Kidney epithelial cell (primary cell): ENCODE data around the gene MEIS3. TPM values are rescaled to one million over a fixed set of nuclear protein-coding genes. Genes with fewer than 3 reads are reported as not detected.

Source experiments
- DNase-seq: peaks from one replicate; pipeline ENCODE4 v3.0.0-alpha.2; 2010; ENCODE audit warnings: low read depth
- H3K27me3 ChIP-seq: 2 replicates; pipeline ENCODE4 v1.6.0; 2011; ENCODE audit warnings: low read length; ENCODE audit not compliant: control insufficient read depth, insufficient read depth
- H3K36me3 ChIP-seq: 2 replicates; pipeline ENCODE4 v1.5.1; 2011; ENCODE audit warnings: low read length; ENCODE audit not compliant: control insufficient read depth, insufficient read depth
- H3K4me3 ChIP-seq: 2 replicates; pipeline ENCODE4 v1.5.1; 2011; ENCODE audit warnings: low read depth, mild to moderate bottlenecking, control low read depth, low read length
- total RNA-seq: library from RNA; depleted of rRNA; stranded (reverse); fragments of >200 nt; gene quantifications from 2 replicates; pipeline ENCODE4 v1.2.3, GENCODE V29; 2015
- TF ChIP-seq, protein P1 (sequence below): IDR thresholded peaks from 2 replicates; pipeline ENCODE4 v1.5.1; 2011; ENCODE audit warnings: mild to moderate bottlenecking, moderate library complexity, low read length, control low read depth, inconsistent platforms; ENCODE audit not compliant: insufficient read depth, poor library complexity, severe bottlenecking

MEIS3 gene
- total RNA-seq, 1 donor from 2014 or later, result 2.3 TPM

DNA sequence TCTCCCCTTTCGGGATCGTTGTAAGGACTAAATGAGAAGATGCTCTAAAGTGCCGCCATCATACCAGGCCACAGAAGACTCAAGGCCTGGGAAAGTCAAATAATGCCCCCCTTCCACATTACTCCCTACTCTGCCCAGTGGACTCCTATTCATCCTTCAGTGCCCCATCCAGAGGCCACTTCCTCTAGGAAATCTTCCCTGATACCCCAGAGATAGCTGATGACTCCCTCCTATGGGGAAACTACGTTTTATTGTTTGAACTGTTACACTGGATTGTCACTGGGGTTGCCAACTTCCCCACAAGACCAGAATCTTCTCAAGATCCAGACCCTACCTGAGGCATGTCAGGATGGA lies 14.2 kb downstream of the MEIS3 start:
- TF ChIP-seq, protein P1, sequence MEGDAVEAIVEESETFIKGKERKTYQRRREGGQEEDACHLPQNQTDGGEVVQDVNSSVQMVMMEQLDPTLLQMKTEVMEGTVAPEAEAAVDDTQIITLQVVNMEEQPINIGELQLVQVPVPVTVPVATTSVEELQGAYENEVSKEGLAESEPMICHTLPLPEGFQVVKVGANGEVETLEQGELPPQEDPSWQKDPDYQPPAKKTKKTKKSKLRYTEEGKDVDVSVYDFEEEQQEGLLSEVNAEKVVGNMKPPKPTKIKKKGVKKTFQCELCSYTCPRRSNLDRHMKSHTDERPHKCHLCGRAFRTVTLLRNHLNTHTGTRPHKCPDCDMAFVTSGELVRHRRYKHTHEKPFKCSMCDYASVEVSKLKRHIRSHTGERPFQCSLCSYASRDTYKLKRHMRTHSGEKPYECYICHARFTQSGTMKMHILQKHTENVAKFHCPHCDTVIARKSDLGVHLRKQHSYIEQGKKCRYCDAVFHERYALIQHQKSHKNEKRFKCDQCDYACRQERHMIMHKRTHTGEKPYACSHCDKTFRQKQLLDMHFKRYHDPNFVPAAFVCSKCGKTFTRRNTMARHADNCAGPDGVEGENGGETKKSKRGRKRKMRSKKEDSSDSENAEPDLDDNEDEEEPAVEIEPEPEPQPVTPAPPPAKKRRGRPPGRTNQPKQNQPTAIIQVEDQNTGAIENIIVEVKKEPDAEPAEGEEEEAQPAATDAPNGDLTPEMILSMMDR, result no peak
- DNase-seq, result no peak
- peaks cover 33% of the 10 kb centered on the region for H3K27me3 ChIP-seq
- H3K36me3 ChIP-seq, result no peaks in the 10 kb centered on the region
- no peak overlapping the region for H3K4me3 ChIP-seq

DNA sequence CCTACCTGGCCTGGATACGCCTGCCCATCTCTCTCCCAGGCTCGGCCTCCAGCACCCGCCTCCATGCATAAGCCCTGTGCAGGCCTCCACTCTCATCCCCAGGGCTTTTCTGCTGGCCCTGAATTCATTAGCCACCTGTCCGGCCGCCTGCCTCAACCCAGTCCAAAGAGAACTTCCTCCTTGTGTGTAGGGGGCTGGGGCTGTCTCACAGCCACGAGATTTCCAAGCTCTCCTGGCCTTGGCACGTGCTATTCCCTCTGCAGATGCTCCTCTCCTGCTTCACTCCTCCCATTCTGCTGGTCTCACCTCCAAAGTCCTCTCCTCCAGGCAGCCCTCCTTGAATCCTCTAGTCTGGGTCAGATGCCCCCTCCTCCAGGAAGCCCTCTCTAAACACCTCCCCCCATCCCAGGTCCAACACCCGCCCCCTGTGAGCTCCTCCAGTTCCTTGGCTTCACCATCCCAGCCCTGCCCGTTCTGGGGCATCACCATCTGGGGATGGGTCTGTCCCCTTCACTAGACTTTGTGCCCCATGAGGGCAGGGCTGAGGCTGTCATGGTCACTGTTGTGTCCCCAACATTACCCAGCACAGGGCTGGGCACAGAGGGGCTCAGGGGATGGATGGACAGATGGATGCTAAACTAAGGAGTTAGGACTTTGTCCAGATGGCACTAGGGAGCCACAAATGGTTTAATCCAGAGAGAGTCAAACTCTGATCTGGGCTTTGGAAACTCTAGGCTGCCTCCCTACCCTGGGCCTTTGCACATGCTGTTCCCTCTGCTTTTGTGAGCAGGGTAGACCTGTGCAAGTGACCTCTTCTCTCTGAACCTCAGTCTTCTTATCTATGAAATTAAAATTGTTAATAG lies 14.8 kb downstream of the MEIS3 start:
- TF ChIP-seq, protein P1, result no peak
- Histone ChIP-seq H3K27me3 (peaks cover 33% of the 10 kb centered on the region), H3K36me3 (no peaks in the 10 kb centered on the region), H3K4me3 (no peak overlapping the region)
- DNase-seq, result no peak

DNA sequence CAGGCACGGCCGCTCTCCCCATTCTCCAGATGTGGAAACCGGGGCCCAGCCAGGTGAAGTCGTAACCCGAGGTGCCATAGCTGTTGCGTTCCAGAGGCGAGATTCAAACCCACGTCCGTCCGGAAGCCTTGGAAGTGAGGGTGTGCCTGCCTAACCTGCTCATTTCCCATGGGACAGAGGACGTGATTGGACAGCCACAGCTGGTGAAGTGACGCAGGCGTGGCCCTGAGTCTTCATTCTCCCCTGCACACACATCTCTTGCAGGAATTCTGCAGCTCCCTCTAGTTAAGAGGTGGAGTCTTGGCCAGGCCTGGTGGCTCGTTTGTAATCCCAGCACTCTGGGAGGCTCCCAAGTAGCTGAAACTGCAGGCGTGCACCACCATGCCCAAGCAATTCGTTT lies 16.8 kb downstream of the MEIS3 start:
- TF ChIP-seq, protein P1, result no peak
- Histone ChIP-seq H3K36me3 (no peaks in the 10 kb centered on the region), H3K27me3 (peaks cover 40% of the 10 kb centered on the region), H3K4me3 (no peak overlapping the region)
- DNase-seq, result no peak

DNA sequence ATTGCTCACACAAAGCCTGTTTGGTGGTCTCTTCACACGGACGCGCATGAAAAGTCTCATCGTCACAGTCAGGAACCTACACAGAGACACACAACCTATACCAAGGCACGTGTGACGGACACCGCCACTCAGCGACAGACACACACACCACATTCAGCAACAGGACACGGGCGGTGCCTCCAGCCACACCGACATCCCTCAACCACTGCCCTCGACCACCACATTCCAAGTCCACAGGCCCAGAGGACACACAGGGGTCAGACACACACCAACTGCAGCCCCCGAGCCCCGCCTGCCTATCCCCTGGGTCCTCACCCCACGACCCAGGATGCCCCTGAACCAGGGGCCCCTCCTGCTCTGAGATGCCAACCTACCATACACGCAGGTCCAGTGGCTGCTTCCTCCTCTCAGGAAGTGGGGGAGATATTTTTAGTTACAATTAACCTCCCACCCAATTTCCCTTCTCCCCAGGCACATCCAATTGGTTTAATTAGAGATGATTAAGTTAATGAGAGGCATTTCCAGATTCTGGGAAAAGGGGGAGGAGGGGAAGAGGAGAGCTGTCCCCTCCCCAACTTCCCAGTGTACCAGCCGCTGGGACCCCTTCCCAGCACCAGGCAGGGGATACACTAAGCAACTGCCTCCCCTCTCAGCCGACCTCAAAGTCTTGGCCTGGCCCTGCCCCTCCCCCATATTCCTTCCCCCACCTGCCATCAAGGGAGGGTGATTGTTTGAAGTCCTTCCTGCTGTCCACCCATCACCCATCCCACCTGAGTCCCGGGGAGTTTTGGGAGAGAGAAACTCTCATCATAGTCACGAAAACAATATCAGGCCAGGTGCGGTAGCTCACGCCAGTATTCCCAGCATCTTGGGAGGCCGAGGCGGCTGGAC lies 20.4 kb downstream of the MEIS3 start:
- Histone ChIP-seq H3K36me3 (no peaks in the 10 kb centered on the region), H3K27me3 (peaks cover 18% of the 10 kb centered on the region), H3K4me3 (no peak overlapping the region)
- DNase-seq, result no peak
- TF ChIP-seq, protein P1, result no peak

DNA sequence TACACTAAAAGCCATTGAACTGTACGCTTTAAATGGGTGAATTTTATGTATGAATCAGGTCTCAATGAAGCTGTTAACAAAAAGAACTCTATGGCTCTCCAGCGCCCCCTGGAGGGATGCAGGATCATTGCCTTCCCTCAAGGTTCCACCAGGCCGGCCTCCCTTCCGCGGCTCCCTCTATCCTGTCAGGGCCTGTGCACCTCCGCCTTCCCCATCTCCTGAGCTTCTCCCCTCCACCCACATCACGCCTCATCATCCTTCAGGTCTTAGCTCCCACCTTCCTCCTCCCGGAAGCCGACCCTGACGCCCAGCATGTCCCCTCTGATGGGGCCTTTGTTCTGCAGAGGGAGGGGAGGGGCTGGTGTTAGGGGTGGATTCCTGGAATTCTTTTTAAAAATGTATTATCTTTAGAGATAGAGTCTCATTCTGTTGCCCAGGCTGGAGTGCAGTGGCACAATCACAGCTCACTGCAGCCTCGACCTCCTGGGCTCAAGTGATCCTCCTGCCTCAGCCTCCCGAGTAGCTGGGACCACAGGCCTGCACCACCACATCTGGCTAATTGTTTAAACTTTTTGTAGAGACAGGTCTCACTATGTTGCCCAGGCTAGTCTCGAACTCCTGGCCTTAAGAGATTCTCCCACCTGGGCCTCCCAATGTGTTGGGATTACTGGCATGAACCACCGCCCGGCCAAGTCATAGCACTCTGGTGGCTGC lies 27.7 kb downstream of the MEIS3 start:
- H3K36me3 ChIP-seq, result no peaks in the 10 kb centered on the region
- DNase-seq, result peak; percentile 7
- peaks cover 3% of the 10 kb centered on the region for H3K27me3 ChIP-seq
- H3K4me3 ChIP-seq, result no peak overlapping the region
- TF ChIP-seq, protein P1, result peak; percentile 95
